Ascending aorta (tissue), 2 donors: ENCODE data around the gene PNPLA2. TPM values are rescaled to one million over a fixed set of nuclear protein-coding genes. Genes with fewer than 3 reads are reported as not detected.

ENCODE experiments used
- DNase-seq, 2 donors: peaks; one replicate each; pipeline ENCODE4 v3.0.0-alpha.2; 2019; ENCODE audit warnings: low spot score in 2 of 2
- H3K27ac ChIP-seq, 2 donors: fragments of 200-600 bp; sonication (generic); one replicate each; pipeline ENCODE4 v1.5.1; 2016 to 2017; ENCODE audit warnings: mild to moderate bottlenecking in 1 of 2
- H3K27me3 ChIP-seq: fragments of 200-600 bp; sonication (generic); one replicate; pipeline ENCODE4 v1.5.1; 2017
- H3K36me3 ChIP-seq, 2 donors: fragments of 200-600 bp; sonication (generic); one replicate each; pipeline ENCODE4 v1.5.1; 2016
- H3K4me1 ChIP-seq, 2 donors: fragments of 200-600 bp; sonication (generic); one replicate each; pipeline ENCODE4 v1.5.1; 2016 to 2017; ENCODE audit warnings: mild to moderate bottlenecking in 1 of 2
- H3K4me3 ChIP-seq, 2 donors: fragments of 200-600 bp; sonication (generic); one replicate each; pipeline ENCODE4 v1.5.1; 2016 to 2017; ENCODE audit warnings: mild to moderate bottlenecking in 1 of 2
- H3K9me3 ChIP-seq, 2 donors: fragments of 200-600 bp; sonication (generic); one replicate each; pipeline ENCODE4 v1.5.1; 2016
- intact Hi-C: fragments of 100-400 bp; cut with DNase I; formaldehyde crosslinking; loops from one replicate; pipeline ENCODE4 v1.15.1; 2023
- total RNA-seq: library from RNA; depleted of rRNA; stranded (reverse); fragments of >200 nt; gene quantifications from one replicate; pipeline ENCODE4 v1.1.0, GENCODE V29; 2016
- TF ChIP-seq, protein P1 (sequence below), 3 experiments: fragments of 200-600 bp in 2 of 3; fragments of 450-650 bp in 1 of 3; sonication (generic) in 2 of 3; IDR thresholded peaks; one replicate each; pipeline ENCODE4 v1.5.1; 2016 to 2019; ENCODE audit warnings: antibody characterized with exemption in 3 of 3, mild to moderate bottlenecking in 1 of 3, moderate library complexity in 1 of 3

Gene PNPLA2
- total RNA-seq, 1 donor from 2014 or later = 214 TPM

DNA sequence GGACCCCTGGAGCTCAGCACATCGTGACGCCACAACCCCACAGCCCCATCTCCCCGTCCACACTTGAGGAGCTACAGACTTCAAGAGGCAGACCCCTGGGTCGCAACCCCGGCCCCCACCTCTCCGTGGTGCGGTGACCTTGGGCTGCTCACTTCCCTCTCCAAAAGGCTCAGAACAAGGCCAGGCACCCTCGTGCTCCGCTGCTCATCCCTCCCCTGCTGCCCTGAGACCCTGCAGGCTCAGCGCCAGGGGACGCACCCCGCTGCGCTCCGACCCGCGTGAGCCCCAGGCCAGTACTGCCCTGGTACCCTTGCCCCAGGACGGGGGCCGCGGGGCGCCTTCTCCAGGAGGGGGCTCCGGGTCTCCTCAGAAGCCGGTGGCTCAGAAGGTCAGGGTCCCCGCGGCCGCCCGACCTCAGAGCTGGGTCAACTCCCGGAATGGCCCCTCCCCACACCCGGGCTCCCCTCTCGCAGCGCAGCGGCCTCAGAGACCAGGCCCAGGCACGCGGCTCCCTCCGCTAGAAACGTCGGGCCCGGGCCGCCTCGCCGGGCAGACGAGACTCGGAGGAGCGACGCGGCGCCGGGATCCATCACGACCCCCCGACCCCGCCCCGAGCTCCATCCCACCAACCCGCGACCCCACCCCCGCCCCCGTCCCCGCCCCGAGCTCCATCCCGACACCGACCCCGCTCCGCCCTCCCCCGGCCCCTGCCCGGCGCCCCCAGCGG, 42.0 kb upstream of the PNPLA2 start:
- peak overlapping the region; percentile 65 to 88 for H3K4me3 ChIP-seq
- H3K27me3 ChIP-seq = no peaks in the 10 kb centered on the region
- H3K27ac ChIP-seq = peak overlapping the region in 1 of 2 donors; percentile 75
- intact Hi-C loops = loop anchor here (1.0 to 2.0 kb wide), 4 partner anchors 20 to 48 kb away; partner anchors contain the start of genes RPLP2 and TALDO1
- no peaks in the 10 kb centered on the region for H3K9me3 ChIP-seq
- DNase-seq = no peak
- H3K36me3 ChIP-seq = peaks cover 3 to 15% of the 10 kb centered on the region in 2 donors
- TF ChIP-seq, protein P1, sequence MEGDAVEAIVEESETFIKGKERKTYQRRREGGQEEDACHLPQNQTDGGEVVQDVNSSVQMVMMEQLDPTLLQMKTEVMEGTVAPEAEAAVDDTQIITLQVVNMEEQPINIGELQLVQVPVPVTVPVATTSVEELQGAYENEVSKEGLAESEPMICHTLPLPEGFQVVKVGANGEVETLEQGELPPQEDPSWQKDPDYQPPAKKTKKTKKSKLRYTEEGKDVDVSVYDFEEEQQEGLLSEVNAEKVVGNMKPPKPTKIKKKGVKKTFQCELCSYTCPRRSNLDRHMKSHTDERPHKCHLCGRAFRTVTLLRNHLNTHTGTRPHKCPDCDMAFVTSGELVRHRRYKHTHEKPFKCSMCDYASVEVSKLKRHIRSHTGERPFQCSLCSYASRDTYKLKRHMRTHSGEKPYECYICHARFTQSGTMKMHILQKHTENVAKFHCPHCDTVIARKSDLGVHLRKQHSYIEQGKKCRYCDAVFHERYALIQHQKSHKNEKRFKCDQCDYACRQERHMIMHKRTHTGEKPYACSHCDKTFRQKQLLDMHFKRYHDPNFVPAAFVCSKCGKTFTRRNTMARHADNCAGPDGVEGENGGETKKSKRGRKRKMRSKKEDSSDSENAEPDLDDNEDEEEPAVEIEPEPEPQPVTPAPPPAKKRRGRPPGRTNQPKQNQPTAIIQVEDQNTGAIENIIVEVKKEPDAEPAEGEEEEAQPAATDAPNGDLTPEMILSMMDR (IDR thresholded peaks at IDR 0.05) = no peak
- peaks cover 8 to 23% of the 10 kb centered on the region in 2 donors for H3K4me1 ChIP-seq

DNA sequence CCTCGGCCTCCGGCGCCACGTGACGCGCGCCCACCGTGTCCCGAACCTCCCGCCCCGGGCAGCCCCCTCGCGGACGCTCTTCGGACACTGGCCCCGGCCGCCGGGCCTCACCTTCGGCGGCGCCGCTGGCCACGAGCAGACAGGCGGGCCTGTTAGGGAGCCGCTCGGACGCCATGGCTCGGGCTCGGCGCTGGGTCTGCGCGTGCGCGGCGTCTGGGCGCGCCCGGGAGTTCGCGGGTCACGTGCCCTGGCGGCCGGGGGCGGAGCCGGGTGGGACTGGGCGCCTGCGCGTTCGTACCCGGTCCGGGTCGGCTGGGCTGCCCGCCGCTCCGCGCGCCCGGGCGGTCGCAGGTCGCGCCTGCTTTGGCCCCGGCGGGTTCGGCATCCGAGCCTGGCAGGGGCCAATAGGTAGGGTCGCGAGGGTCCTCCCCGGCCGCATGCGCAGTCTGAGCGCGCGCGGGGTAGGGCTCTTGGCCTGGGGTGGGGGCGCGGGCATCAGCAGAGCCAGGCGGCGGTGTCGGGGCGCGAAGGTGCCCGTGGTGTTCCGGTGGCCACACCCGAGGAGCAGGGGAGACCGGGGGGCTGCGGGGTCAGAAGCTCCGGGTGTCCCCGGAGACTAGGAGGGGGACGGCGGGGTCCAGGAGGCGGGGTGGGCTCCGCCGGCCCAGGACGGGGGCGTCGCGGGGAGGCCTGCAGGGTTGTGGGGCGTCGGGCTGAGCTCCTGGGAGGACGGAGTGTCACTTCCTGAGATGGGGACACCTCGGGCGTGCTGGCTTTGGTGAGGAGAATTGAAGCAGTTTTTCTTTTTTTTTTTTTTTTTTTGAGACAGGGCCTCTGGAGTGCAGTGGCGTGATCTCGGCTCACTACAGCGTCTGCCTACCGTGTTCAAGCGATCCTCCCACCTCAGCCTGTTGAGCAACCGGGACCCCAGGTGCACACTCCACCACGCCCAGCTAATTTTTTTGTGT, 41.1 kb upstream of the PNPLA2 start, which contains the start of gene GATD1:
TSS of gene GATD1 (minus strand) at position 200 of the 968 bp plus-strand sequence. CDS start at position 175, 25 bp downstream.
- H3K4me3 ChIP-seq = peak within 1 kb of the TSS; percentile 65 to 88
- H3K9me3 ChIP-seq = no peaks in the 10 kb centered on the region
- peaks cover 0 to 6% of the 10 kb centered on the region in 2 donors for H3K36me3 ChIP-seq
- TF ChIP-seq, protein P1 (IDR thresholded peaks at IDR 0.05) = no peak
- no peaks in the 10 kb centered on the region for H3K27me3 ChIP-seq
- peaks cover 8 to 23% of the 10 kb centered on the region in 2 donors for H3K4me1 ChIP-seq
- intact Hi-C loops = loop anchor here (1.0 to 2.0 kb wide), 4 partner anchors 19 to 49 kb away; partner anchors contain the start of genes RPLP2 and TALDO1
- H3K27ac ChIP-seq = peak within 1 kb of the TSS; percentile 56 to 75
- peak; percentile 49 to 94 for DNase-seq

DNA sequence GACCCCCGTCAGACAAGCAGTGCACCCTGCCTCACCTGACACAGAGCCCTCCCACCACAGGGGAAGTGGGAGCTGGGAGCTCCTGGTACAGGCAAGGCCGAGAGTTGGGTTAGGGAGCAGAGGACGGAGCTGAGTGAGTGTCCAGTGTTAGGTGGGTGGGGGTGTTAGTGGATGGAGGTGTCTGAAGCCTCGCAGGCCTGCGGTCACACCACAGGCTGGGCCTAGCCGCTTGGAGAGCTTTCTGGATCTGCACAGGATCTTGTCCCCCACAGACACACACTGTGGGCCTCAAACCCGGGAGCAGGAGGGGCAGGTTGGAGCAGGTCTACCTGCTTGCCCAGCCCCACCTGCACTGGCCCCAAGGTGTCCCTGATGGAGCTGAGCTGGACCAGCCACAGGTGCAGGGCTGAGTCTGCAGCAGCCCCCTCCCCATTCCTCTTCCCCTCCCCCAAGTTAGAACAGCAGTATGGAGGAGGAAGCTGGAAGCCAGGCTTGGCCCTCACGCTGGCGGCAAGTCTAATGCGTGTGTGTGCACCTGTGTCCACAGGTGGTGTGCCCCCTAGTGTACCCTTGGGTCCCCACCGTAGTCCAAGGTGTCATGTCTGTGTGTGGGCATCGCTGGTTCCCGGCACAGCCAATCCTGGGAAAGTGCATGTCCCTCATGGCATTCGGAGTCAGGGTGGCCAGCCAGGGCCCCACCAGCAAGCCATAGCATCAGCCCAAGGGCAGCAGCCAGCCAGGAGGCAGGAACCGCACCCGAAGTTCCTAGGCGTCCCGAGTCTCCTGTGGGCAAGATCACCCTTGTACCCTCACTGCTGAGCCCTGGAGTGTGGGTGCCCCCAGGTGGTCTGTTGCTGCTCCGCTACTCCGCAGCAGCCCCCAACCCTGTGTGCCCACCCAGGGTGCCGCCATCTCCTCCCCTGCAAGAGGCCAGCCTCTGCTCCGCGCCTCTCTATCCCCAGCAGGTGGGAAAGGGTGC, 39.4 kb upstream of the PNPLA2 start:
- no peak overlapping the region for H3K27ac ChIP-seq
- H3K4me3 ChIP-seq = no peak overlapping the region
- H3K27me3 ChIP-seq = no peaks in the 10 kb centered on the region
- no peaks in the 10 kb centered on the region for H3K9me3 ChIP-seq
- intact Hi-C loops = no loop called here
- no peak for DNase-seq
- TF ChIP-seq, protein P1 (IDR thresholded peaks at IDR 0.05) = no peak
- H3K36me3 ChIP-seq = no peaks in the 10 kb centered on the region
- peaks cover 8 to 29% of the 10 kb centered on the region in 2 donors for H3K4me1 ChIP-seq

DNA sequence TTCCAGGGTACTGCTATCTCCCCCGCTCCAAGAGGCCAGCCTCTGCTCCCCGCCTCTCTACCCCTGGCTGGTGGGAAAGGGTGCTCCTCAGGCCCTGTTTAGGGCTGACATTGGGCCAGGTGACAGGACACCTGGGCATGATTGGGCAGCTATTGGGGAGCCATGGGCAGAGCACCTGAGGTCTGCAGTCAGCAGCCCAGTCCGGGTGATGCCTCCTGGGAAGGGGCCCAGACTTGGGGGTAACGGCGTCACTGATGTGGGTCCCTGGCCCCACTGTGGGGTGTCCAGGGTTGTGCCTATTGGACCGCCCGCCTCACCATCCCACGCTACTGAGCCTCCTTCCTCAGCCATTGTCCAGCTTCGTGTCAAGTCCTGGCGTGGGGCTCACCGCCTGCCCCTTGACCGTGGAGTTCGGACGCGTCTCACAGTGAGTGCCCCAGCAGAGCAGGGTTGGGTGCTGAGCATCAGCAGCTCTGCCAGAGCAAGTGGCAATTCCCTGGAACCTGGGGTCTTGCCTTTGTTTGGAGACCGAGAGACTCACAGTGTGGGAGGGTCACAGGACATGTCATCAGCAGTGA, 38.7 kb upstream of the PNPLA2 start:
- intact Hi-C loops = no loop called here
- Histone ChIP-seq H3K4me3 (no peak overlapping the region), H3K4me1 (peaks cover 8 to 29% of the 10 kb centered on the region in 2 donors), H3K27ac (no peak overlapping the region), H3K36me3 (no peaks in the 10 kb centered on the region), H3K27me3 (no peaks in the 10 kb centered on the region), H3K9me3 (no peaks in the 10 kb centered on the region)
- TF ChIP-seq, protein P1 (IDR thresholded peaks at IDR 0.05) = no peak
- DNase-seq = no peak
